Left ventricle myocardium inferior (tissue), 1 donor: Measurements from ENCODE around the gene MRPL33. TPM values are rescaled to one million over a fixed set of nuclear protein-coding genes. Genes with fewer than 3 reads are reported as not detected.

Source experiments
- DNase-seq: peaks from one replicate; pipeline ENCODE4 v3.0.0-alpha.2; 2020
- H3K27ac ChIP-seq: fragments of 200-600 bp; replicated peaks from 2 replicates; pipeline ENCODE4 v1.8.0; 2021
- H3K27me3 ChIP-seq: fragments of 200-600 bp; 2 replicates; pipeline ENCODE4 v1.8.0; 2021; ENCODE audit warnings: low read depth
- H3K36me3 ChIP-seq: fragments of 200-600 bp; 2 replicates; pipeline ENCODE4 v1.8.0; 2021
- H3K4me1 ChIP-seq: fragments of 200-600 bp; 2 replicates; pipeline ENCODE4 v1.8.0; 2021
- H3K4me3 ChIP-seq: fragments of 200-600 bp; 2 replicates; pipeline ENCODE4 v1.8.0; 2021; ENCODE audit warnings: mild to moderate bottlenecking, moderate library complexity
- H3K9me3 ChIP-seq: fragments of 200-600 bp; replicated peaks from 2 replicates; pipeline ENCODE4 v1.8.0; 2021
- intact Hi-C: fragments of 100-400 bp; cut with micrococcal nuclease; formaldehyde crosslinking; loops from one replicate; pipeline ENCODE4 v1.11.0; 2022
- long read RNA-seq: library from polyadenylated mRNA; unstranded; transcript quantifications from one replicate; pipeline ENCODE4 v2.0.0, GENCODE V29; 2021
- total RNA-seq: library from RNA; stranded (reverse); fragmentation: NEBNext Ultra II Directional; extraction: Animal tissue kit (Norgen Biotek cat#: 25700); gene quantifications from one replicate; pipeline ENCODE4 v1.2.1, GENCODE V29; 2021
- TF ChIP-seq, protein P1 (sequence below): fragments of 200-600 bp; IDR thresholded peaks from 2 replicates; pipeline ENCODE4 v1.8.0; 2021; ENCODE audit warnings: antibody characterized with exemption, mild to moderate bottlenecking, borderline replicate concordance
- donor health status: DM: no; HTN: yes; CAD: no; lungs with severe emphysema.

The MRPL33 gene
- 390 TPM for total RNA-seq
- long read RNA-seq, transcript MRPL33-201 (4 exons, 518 nt) = minor isoform, 77 of 315 reads
- long read RNA-seq, transcript MRPL33-202 (3 exons, 404 nt) = major isoform, 186 of 315 reads
- long read RNA-seq, transcript MRPL33-206 (3 exons, 729 nt) = minor isoform, 8 of 315 reads
- long read RNA-seq, partial matches to known transcripts = 25 of 315 reads
- long read RNA-seq, other reads (novel, unspliced or antisense) = 16 of 315 reads

DNA sequence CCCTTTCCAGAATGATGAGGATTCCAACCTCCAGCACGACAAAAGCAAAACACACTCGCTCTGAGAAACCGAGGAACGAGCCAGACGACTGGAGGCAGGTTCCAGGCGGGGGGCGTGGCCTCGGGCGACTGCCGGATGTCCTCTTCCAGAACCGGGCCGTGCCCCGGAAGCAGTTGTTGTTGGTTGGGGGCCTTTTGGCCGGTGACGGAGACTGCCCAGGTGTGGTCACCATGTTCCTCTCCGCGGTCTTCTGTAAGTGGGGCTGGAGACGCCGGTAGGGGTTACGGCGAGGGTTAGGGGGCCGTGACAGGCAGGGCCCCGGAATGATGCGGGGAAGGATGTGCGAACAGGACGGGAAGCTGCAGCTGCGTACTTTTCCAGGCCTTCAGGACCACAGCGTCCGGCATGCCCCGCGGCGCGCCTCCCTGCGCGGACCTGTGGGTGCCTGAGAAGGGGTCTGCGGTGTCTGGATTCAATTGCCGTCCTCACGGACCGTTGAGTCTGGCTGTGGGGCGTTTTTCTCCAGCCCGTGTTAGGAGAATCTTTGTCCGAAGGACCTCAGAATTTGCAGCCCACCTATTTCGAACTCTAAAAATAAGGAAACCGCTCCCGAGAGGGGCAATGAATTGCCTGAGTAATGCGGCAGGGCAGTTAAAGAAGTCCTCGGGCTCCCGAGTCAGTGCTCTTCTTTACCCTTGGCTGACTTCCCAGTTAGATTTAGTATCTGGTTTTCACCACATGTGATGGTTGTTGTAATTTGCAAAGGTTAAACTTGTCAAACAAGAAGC is at the start of gene MRPL33:
MRPL33 (plus strand) TSS at position 172 of the 788 bp plus-strand sequence; CDS start at position 231, 59 bp downstream.
- Histone ChIP-seq H3K27ac (peak within 1 kb of the TSS; percentile 98), H3K4me1 (peaks cover 59% of the 10 kb centered on the region), H3K36me3 (peaks cover 22% of the 10 kb centered on the region), H3K9me3 (no peaks in the 10 kb centered on the region), H3K4me3 (peak within 1 kb of the TSS; percentile 95), H3K27me3 (no peaks in the 10 kb centered on the region)
- DNase-seq = peak; percentile 96
- intact Hi-C loops = no loop called here
- TF ChIP-seq, protein P1, sequence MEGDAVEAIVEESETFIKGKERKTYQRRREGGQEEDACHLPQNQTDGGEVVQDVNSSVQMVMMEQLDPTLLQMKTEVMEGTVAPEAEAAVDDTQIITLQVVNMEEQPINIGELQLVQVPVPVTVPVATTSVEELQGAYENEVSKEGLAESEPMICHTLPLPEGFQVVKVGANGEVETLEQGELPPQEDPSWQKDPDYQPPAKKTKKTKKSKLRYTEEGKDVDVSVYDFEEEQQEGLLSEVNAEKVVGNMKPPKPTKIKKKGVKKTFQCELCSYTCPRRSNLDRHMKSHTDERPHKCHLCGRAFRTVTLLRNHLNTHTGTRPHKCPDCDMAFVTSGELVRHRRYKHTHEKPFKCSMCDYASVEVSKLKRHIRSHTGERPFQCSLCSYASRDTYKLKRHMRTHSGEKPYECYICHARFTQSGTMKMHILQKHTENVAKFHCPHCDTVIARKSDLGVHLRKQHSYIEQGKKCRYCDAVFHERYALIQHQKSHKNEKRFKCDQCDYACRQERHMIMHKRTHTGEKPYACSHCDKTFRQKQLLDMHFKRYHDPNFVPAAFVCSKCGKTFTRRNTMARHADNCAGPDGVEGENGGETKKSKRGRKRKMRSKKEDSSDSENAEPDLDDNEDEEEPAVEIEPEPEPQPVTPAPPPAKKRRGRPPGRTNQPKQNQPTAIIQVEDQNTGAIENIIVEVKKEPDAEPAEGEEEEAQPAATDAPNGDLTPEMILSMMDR = no peak

DNA sequence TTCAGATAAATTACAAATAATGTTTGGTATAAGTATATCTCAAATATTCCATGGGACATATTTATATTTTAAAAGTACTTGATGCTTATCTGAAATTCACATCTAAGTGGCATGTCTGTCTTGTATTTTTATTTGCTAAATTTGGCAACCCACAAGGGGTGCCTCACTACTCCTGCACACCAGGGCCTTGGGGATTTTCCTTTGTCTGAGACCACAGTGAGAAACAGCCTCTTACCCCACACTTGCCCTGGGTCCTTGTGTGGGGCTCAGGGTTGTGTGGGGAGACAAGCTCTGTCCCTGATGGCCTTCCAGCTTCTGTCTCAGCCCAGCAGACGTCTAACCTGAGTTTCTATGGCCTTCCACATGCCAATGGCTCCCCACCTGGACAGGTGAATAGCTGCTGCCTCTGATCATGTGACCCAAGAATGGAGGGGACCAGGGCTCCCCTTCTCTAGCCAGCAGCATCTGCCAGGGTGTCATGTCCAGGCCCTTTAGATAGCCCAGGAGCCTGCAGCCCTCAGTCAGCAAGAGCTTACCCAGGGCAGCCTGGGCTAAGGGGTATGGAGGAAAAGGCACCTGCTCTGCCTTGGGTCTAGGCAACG is 49.5 kb upstream of the MRPL33 start:
- Histone ChIP-seq H3K36me3 (no peaks in the 10 kb centered on the region), H3K27ac (peak overlapping the region; percentile 76), H3K27me3 (no peaks in the 10 kb centered on the region), H3K9me3 (no peaks in the 10 kb centered on the region), H3K4me3 (no peak overlapping the region), H3K4me1 (peaks cover 59% of the 10 kb centered on the region)
- DNase-seq = no peak
- TF ChIP-seq, protein P1 = no peak
- intact Hi-C loops = no loop called here

DNA sequence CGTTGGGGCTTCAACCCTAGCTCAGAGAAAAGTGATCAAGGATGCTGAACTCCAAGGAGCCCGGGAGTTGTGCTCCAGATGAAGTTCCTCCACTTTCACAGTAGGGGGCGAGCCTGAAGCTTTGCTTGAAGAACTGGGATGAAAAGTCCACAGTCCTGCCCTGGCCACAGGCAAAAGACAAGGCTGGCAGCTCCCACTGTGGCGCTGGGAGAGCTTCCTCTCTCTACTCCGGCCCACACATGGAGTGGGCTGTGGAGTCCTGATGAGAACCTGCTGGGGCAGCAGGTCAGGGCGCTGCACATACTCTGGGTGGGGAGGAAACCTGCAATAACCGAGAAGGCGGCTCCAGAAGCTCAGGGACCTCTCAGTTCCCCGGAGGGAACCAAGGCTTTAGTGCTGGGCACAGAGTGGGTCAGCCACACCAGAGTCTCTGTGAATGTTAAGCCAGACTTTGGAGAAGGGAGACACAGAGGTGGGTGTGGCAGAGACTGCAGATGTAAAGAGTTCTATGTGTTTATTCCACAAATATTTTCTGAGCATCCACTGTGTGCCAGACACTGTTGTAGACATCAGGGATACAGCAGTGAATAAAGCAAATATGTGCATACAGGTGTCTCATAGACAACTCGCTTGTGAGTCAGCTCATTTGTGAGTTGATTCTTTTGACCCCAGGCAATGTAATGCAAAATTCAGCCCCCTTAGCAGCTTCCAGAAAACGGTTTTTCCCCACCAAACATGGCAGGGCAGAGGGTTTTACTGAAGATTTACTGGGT is 48.0 kb upstream of the MRPL33 start:
- Histone ChIP-seq H3K36me3 (no peaks in the 10 kb centered on the region), H3K4me3 (no peak overlapping the region), H3K27ac (peak overlapping the region; percentile 76), H3K9me3 (no peaks in the 10 kb centered on the region), H3K27me3 (no peaks in the 10 kb centered on the region), H3K4me1 (peaks cover 65% of the 10 kb centered on the region)
- intact Hi-C loops = no loop called here
- TF ChIP-seq, protein P1 = peak; percentile 91
- DNase-seq = no peak

DNA sequence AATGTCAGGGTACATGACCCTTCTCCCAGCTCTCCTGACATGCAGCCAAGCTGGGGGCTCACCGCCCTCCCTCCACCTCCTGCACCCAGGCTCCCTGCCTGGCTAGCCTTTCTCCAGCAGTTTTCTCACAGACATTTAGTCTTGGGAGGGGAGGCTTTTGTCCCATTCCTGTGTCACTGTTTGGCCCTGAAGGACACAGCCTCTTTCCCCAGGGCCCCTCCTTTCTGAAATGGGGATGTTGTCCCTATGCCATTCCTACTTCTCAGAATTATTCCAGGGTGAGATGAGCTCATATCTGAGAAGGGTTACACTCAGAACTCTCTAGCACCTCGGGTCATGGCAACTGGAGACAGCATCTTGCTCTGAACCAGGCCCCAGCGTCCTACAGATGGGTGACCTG is 47.3 kb upstream of the MRPL33 start:
- no peaks in the 10 kb centered on the region for H3K9me3 ChIP-seq
- no peak for DNase-seq
- H3K36me3 ChIP-seq = no peaks in the 10 kb centered on the region
- TF ChIP-seq, protein P1 = no peak
- intact Hi-C loops = no loop called here
- H3K27me3 ChIP-seq = no peaks in the 10 kb centered on the region
- H3K4me1 ChIP-seq = peaks cover 72% of the 10 kb centered on the region
- H3K27ac ChIP-seq = peak overlapping the region; percentile 76
- no peak overlapping the region for H3K4me3 ChIP-seq
